Bronchial epithelial cell (primary cell): ENCODE data around the gene PSMD5. TPM values are rescaled to one million over a fixed set of nuclear protein-coding genes. Genes with fewer than 3 reads are reported as not detected.

Experiments used
- DNase-seq: peaks from one replicate; pipeline ENCODE4 v3.0.0-alpha.2; 2010; ENCODE audit warnings: low read depth
- FAIRE-seq: peaks from 2 replicates; lab custom pipeline; 2011; peaks lifted over from hg19 to GRCh38; lab: Jason Lieb, UNC
- H3K27me3 ChIP-seq: 2 replicates; pipeline ENCODE4 v1.5.1; 2011; ENCODE audit warnings: low read length; ENCODE audit not compliant: control insufficient read depth, insufficient read depth
- H3K36me3 ChIP-seq: 2 replicates; pipeline ENCODE4 v1.5.1; 2011; ENCODE audit warnings: low read length; ENCODE audit not compliant: control insufficient read depth, insufficient read depth
- H3K4me3 ChIP-seq: 2 replicates; pipeline ENCODE4 v1.5.1; 2011; ENCODE audit warnings: mild to moderate bottlenecking, low read depth, low read length, control low read depth
- CTCF ChIP-seq: IDR thresholded peaks from 2 replicates; pipeline ENCODE4 v1.5.1; 2011; ENCODE audit warnings: mild to moderate bottlenecking, moderate library complexity, low read length, control low read depth, inconsistent platforms; ENCODE audit not compliant: insufficient read depth, severe bottlenecking
- total RNA-seq: library from RNA; depleted of rRNA; stranded (reverse); fragments of >200 nt; gene quantifications from 2 replicates; pipeline ENCODE4 v1.2.1, GENCODE V29; 2014

PSMD5 gene
- total RNA-seq, 1 donor from 2014 or later, result 12.4 TPM

- Histone ChIP-seq H3K27me3 (no peaks in the 10 kb centered on the region), H3K36me3 (no peaks in the 10 kb centered on the region), H3K4me3 (no peak overlapping the region)
- TF ChIP-seq CTCF, result no peak
- DNase-seq, result no peak
- FAIRE-seq, result no peak
Observed at GRCh38 chr9:120889606-120890271, 47.0 kb upstream of the PSMD5 start.

DNA sequence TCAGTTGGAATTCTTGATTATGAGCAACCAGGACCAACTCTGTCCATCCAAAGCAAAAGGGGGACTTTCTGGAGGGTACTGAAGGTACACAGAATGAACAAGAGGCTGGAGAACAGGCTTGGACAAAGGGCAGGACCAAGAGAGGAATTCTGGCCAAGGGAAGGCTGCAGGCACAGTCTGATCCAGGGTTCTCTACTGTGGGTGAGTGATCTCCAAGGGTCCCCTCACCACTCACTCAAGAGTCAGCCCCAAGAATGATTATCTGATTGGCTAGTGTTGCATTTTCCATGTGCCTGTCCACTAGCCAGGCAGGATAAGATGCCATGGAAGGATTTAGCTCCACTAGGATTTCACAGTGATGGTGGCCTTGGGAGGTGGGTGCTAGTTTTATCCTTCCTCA is 45.9 kb upstream of the PSMD5 start:
- FAIRE-seq, result no peak
- no peak for DNase-seq
- no peaks in the 10 kb centered on the region for H3K27me3 ChIP-seq
- H3K36me3 ChIP-seq, result no peaks in the 10 kb centered on the region
- TF ChIP-seq CTCF, result no peak
- no peak overlapping the region for H3K4me3 ChIP-seq

- DNase-seq (no peak), FAIRE-seq (no peak)
- Histone ChIP-seq H3K36me3 (no peaks in the 10 kb centered on the region), H3K27me3 (no peaks in the 10 kb centered on the region), H3K4me3 (no peak overlapping the region)
- no peak for TF ChIP-seq CTCF
Observed at GRCh38 chr9:120886490-120886967, 43.8 kb upstream of the PSMD5 start.

- no peak for TF ChIP-seq CTCF
- no peaks in the 10 kb centered on the region for H3K27me3 ChIP-seq
- H3K36me3 ChIP-seq, result no peaks in the 10 kb centered on the region
- DNase-seq, result no peak
- no peak for FAIRE-seq
- H3K4me3 ChIP-seq, result no peak overlapping the region
Observed at GRCh38 chr9:120885958-120886357, 43.2 kb upstream of the PSMD5 start.

DNA sequence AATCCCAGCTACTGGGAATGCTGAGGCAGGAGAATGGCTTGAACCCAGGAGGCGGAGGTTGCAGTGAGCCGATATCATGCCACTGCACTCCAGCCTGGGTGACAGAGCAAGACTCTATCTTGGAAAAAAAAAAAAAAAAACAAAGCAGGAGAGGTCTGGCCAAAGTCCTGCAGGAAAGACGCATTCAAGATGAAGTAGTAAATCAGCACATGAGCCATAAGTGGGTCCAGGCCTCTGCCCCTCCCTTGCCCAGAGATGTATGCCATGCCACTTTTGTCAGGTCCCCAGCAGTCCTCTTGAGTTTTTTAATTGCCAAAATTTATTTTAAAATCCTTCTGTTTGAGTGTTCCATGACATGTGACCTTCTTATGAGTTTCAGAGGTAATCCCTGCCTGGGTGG is 42.7 kb upstream of the PSMD5 start:
- DNase-seq (no peak), FAIRE-seq (no peak)
- TF ChIP-seq CTCF, result no peak
- no peak overlapping the region for H3K4me3 ChIP-seq
- no peaks in the 10 kb centered on the region for H3K27me3 ChIP-seq
- H3K36me3 ChIP-seq, result no peaks in the 10 kb centered on the region

DNA sequence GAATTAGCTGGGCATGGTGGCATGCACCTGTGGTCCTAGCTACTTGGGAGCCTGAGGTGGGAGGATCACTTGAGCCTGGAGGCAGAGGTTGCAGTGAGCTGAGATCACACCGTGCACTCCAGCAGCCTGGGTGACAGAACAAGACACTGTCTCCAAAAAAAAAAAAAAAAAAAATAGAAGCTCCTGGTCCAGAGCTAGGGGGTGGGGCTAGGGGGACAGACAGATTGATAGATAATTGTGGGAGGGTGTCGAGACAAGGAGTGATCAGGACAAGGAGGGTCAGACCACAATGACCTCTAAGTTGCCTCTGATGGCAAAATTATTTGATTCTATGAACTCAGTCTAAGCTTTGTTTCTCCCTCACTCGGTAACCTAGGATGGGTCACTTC is 40.9 kb upstream of the PSMD5 start:
- Histone ChIP-seq H3K36me3 (no peaks in the 10 kb centered on the region), H3K4me3 (no peak overlapping the region), H3K27me3 (no peaks in the 10 kb centered on the region)
- no peak for TF ChIP-seq CTCF
- FAIRE-seq (no peak), DNase-seq (no peak)
